Suprapubic skin (tissue), 3 donors: ENCODE measurements around the gene C1orf21.

ENCODE experiments used
- CTCF ChIP-seq, 2 donors: fragments of 200-600 bp in 1 of 2; fragments of 450-650 bp in 1 of 2; sonication (generic) in 1 of 2; IDR thresholded peaks; one replicate each; pipeline ENCODE4 v1.5.1; 2016 to 2019; ENCODE audit warnings: antibody characterized with exemption in 2 of 2, mild to moderate bottlenecking in 1 of 2, moderate library complexity in 1 of 2
- POLR2A ChIP-seq, 2 donors: fragments of 450-650 bp; IDR thresholded peaks; one replicate each; pipeline ENCODE4 v1.6.1; 2017; ENCODE audit warnings: antibody characterized with exemption in 2 of 2, mild to moderate bottlenecking in 2 of 2, moderate library complexity in 2 of 2

DNA sequence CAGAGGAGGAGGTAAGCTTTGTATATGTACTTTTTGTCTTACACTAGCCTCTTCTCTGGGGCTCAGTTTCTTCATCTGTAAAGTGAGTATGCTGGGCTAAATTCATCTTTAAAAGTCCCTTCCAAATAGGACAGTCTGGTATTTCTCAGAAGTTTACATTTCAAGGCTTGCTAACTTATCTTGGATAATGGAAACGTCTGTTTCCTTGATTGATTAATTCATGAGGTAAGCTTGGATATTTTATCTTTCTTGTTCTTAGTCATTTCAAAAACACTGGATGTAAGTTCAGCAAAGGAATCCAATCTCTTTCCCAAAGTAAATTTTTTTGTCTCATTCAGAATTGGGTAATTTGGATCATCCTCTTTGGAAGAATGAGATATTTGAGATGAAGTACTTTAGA, 256.8 kb downstream of the C1orf21 start:
- TF ChIP-seq CTCF (IDR thresholded peaks at IDR 0.05) (no peak), POLR2A (IDR thresholded peaks at IDR 0.05) (no peak)
